ENCODE measurements around the gene TSC2. TPM values are rescaled to one million over a fixed set of nuclear protein-coding genes. Genes with fewer than 3 reads are reported as not detected.

Gene TSC2
- total and polyA plus RNA-seq, 2 donors (not counting 1 experiment from before 2014, with no cell fraction given), result 24.5 to 46.6 TPM

DNA sequence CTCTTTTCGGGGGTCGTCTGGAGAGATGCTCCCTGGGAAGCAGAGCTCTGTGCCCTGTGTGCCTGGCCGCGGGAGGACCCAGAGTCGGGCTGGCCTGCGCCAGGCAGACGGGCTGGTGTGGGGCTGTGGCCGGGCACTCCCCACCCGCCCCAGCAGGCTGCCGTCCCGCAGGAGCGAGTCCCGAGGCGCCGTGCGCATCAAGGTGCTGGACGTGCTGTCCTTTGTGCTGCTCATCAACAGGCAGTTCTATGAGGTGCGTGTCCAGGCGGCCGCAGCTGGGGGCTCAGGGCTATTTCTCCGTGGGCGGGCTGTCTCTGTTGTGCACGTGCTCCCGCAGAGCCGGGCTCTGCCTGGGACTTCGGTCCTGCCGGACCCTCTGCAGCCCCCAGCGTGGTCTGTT is 15.0 kb downstream of the TSC2 start:
- no peak for DNase-seq (ENCODE audit: low read depth in 2 of 2)
- Histone ChIP-seq H3K4me3 (replicated peaks in 1 of 4; ENCODE audit: control extremely low read depth in 1 of 4, insufficient read depth in 1 of 4, low read depth in 3 of 4, low read length in 4 of 4) (no peak overlapping the region), H3K27ac (ENCODE audit: insufficient read depth, low read length) (no peak overlapping the region), H3K9me3 (ENCODE audit: control insufficient read depth, insufficient read depth, low read depth, low read length) (no peaks in the 10 kb centered on the region), H4K20me1 (ENCODE audit: control insufficient read depth, extremely low read depth, insufficient read depth, low read length) (no peaks in the 10 kb centered on the region), H3K79me2 (ENCODE audit: control insufficient read depth, insufficient read depth, low read length) (no peaks in the 10 kb centered on the region), H2AFZ (ENCODE audit: low read length) (no peak overlapping the region), H3K9ac (ENCODE audit: insufficient read depth, low read length) (no peak overlapping the region), H3K36me3 (ENCODE audit: control insufficient read depth, insufficient read depth, low read length) (peaks cover 38% of the 10 kb centered on the region), H3K27me3 (ENCODE audit: control insufficient read depth, insufficient read depth, low read length) (no peaks in the 10 kb centered on the region), H3K4me1 (ENCODE audit: control insufficient read depth, extremely low read depth, insufficient read depth, low read length) (no peaks in the 10 kb centered on the region), H3K4me2 (ENCODE audit: extremely low read depth, insufficient read depth, low read length) (no peak overlapping the region)
- no peak for TF ChIP-seq EZH2 (IDR thresholded peaks at IDR 0.05; ENCODE audit: low read length, missing control alignments)
- TF ChIP-seq, protein P1, sequence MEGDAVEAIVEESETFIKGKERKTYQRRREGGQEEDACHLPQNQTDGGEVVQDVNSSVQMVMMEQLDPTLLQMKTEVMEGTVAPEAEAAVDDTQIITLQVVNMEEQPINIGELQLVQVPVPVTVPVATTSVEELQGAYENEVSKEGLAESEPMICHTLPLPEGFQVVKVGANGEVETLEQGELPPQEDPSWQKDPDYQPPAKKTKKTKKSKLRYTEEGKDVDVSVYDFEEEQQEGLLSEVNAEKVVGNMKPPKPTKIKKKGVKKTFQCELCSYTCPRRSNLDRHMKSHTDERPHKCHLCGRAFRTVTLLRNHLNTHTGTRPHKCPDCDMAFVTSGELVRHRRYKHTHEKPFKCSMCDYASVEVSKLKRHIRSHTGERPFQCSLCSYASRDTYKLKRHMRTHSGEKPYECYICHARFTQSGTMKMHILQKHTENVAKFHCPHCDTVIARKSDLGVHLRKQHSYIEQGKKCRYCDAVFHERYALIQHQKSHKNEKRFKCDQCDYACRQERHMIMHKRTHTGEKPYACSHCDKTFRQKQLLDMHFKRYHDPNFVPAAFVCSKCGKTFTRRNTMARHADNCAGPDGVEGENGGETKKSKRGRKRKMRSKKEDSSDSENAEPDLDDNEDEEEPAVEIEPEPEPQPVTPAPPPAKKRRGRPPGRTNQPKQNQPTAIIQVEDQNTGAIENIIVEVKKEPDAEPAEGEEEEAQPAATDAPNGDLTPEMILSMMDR (conservative IDR thresholded peaks at IDR 0.05 in 1 of 2, IDR thresholded peaks at IDR 0.05 in 1 of 2; ENCODE audit: low read depth in 1 of 2, low read length in 2 of 2), result no peak

DNA sequence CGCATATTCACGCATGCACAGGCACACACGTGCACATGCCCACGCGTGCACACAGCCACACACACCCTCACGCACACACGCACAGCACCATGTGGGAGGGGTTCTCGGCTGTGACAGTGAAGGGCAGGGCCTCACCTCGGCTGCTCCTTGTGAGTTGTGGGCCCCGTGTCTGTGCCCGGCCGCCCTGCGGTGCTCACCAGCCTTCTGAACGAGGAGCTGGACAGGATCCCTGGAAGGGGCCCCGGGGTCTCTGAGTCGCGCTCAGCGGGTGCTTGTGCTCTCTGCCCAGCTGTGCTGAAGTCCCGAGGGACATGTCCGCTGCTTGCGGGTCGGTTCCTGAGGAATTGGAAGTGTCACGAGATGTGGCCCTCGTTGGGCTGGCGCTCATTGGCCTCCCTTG is 16.1 kb downstream of the TSC2 start:
- Histone ChIP-seq H3K27me3 (ENCODE audit: control insufficient read depth, insufficient read depth, low read length) (no peaks in the 10 kb centered on the region), H3K4me3 (replicated peaks in 1 of 4; ENCODE audit: control extremely low read depth in 1 of 4, insufficient read depth in 1 of 4, low read depth in 3 of 4, low read length in 4 of 4) (no peak overlapping the region), H2AFZ (ENCODE audit: low read length) (no peak overlapping the region), H3K79me2 (ENCODE audit: control insufficient read depth, insufficient read depth, low read length) (no peaks in the 10 kb centered on the region), H3K27ac (ENCODE audit: insufficient read depth, low read length) (no peak overlapping the region), H3K36me3 (ENCODE audit: control insufficient read depth, insufficient read depth, low read length) (peaks cover 35% of the 10 kb centered on the region), H3K4me1 (ENCODE audit: control insufficient read depth, extremely low read depth, insufficient read depth, low read length) (no peaks in the 10 kb centered on the region), H4K20me1 (ENCODE audit: control insufficient read depth, extremely low read depth, insufficient read depth, low read length) (no peaks in the 10 kb centered on the region), H3K9me3 (ENCODE audit: control insufficient read depth, insufficient read depth, low read depth, low read length) (no peaks in the 10 kb centered on the region), H3K4me2 (ENCODE audit: extremely low read depth, insufficient read depth, low read length) (no peak overlapping the region), H3K9ac (ENCODE audit: insufficient read depth, low read length) (no peak overlapping the region)
- TF ChIP-seq, protein P1 (conservative IDR thresholded peaks at IDR 0.05 in 1 of 2, IDR thresholded peaks at IDR 0.05 in 1 of 2; ENCODE audit: low read depth in 1 of 2, low read length in 2 of 2), result no peak
- no peak for TF ChIP-seq EZH2 (IDR thresholded peaks at IDR 0.05; ENCODE audit: low read length, missing control alignments)
- no peak for DNase-seq (ENCODE audit: low read depth in 2 of 2)

DNA sequence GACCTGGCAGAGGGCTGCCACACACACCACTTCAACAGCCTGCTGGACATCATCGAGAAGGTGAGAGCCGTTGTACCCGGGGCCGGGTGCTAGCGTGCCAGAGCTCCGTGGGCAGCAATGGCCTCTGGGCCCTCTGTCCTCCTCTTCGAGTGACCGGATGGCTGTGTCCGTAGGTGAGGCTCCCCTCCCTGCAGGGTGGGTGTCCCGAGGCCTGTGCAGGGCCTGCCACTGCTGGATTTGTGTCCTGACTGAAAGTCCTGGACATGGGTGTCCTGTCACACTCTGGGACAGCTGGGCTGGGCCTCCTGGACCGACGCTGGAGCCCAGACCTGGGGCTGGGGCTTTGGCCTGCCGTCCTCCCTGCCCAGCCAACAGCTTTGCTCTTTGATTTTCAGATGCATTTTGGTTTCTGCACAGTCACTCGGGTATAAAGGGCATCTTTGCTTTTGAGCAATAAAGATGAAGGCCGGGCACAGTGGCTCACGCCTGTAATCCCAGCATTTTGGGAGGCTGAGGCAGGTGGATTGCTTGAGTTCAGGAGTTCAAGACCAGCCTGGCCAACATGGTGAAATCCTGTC is 16.7 kb downstream of the TSC2 start:
- TF ChIP-seq EZH2 (IDR thresholded peaks at IDR 0.05; ENCODE audit: low read length, missing control alignments), result no peak
- Histone ChIP-seq H3K9ac (ENCODE audit: insufficient read depth, low read length) (no peak overlapping the region), H3K4me2 (ENCODE audit: extremely low read depth, insufficient read depth, low read length) (no peak overlapping the region), H3K79me2 (ENCODE audit: control insufficient read depth, insufficient read depth, low read length) (no peaks in the 10 kb centered on the region), H3K27ac (ENCODE audit: insufficient read depth, low read length) (no peak overlapping the region), H3K9me3 (ENCODE audit: control insufficient read depth, insufficient read depth, low read depth, low read length) (no peaks in the 10 kb centered on the region), H4K20me1 (ENCODE audit: control insufficient read depth, extremely low read depth, insufficient read depth, low read length) (no peaks in the 10 kb centered on the region), H3K4me1 (ENCODE audit: control insufficient read depth, extremely low read depth, insufficient read depth, low read length) (no peaks in the 10 kb centered on the region), H3K4me3 (replicated peaks in 1 of 4; ENCODE audit: control extremely low read depth in 1 of 4, insufficient read depth in 1 of 4, low read depth in 3 of 4, low read length in 4 of 4) (no peak overlapping the region), H2AFZ (ENCODE audit: low read length) (no peak overlapping the region), H3K36me3 (ENCODE audit: control insufficient read depth, insufficient read depth, low read length) (peaks cover 37% of the 10 kb centered on the region), H3K27me3 (ENCODE audit: control insufficient read depth, insufficient read depth, low read length) (no peaks in the 10 kb centered on the region)
- no peak for DNase-seq (ENCODE audit: low read depth in 2 of 2)
